HUES64 (cell line): ENCODE data around the gene KLK4.

Source experiments
- H3K27ac ChIP-seq: 2 replicates; pipeline ENCODE4 v1.7.0; 2013; ENCODE audit warnings: low read depth, low read length, inconsistent platforms
- H3K27me3 ChIP-seq: 2 replicates; pipeline ENCODE4 v1.6.1; 2013; ENCODE audit warnings: mild to moderate bottlenecking, low read length; ENCODE audit not compliant: insufficient read depth
- H3K36me3 ChIP-seq: 2 replicates; pipeline ENCODE4 v1.6.1; 2013; ENCODE audit warnings: mild to moderate bottlenecking, low read length; ENCODE audit not compliant: insufficient read depth
- H3K4me1 ChIP-seq: 2 replicates; pipeline ENCODE4 v1.6.1; 2013; ENCODE audit warnings: mild to moderate bottlenecking, low read length, moderate library complexity; ENCODE audit not compliant: insufficient read depth
- H3K4me3 ChIP-seq: 2 replicates; pipeline ENCODE4 v1.5.1; 2013; ENCODE audit warnings: mild to moderate bottlenecking, low read length, moderate library complexity
- H3K9ac ChIP-seq: 2 replicates; pipeline ENCODE4 v1.6.1; 2013; ENCODE audit warnings: mild to moderate bottlenecking, low read depth, low read length
- H3K9me3 ChIP-seq: 2 replicates; pipeline ENCODE4 v1.6.1; 2013; ENCODE audit warnings: low read depth, low read length; ENCODE audit not compliant: insufficient read depth
- WGBS: fragments of 150-250, 120-280 bp; methylation state at CpG from one replicate; pipeline ENCODE4 v1.1.7; 2013; ENCODE audit warnings: missing lambda C conversion rate; 5-methylcytosine and 5-hydroxymethylcytosine counted together

KLK4 gene

DNA sequence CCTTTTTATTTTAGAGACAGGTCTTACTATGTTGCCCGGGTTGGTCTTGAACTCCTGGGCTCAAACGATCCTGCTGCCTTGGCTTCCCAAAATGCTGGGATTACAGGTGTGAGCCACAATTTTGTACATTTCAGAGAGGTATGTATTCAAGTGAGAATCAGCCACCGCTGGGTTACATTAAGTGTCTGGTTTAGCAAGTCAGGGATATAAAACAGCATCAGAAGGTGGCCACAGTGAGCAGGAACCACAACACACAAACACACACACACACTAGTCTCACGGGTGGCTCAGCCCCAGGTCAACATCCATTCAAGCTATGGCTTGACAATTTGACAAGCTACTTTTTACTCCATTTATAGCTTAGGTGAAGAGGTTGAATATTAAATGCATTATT is 21.5 kb upstream of the KLK4 start:
- H3K9ac ChIP-seq: no peak overlapping the region
- H3K9me3 ChIP-seq: no peaks in the 10 kb centered on the region
- H3K27ac ChIP-seq: no peak overlapping the region
- H3K4me3 ChIP-seq: no peak overlapping the region
- no peaks in the 10 kb centered on the region for H3K36me3 ChIP-seq
- peaks cover 6% of the 10 kb centered on the region; the same call in 1 of the 2 replicates for H3K27me3 ChIP-seq
- H3K4me1 ChIP-seq: no peaks in the 10 kb centered on the region
- WGBS: 85% methylated on average over 4 of the region's 4 CpGs

DNA sequence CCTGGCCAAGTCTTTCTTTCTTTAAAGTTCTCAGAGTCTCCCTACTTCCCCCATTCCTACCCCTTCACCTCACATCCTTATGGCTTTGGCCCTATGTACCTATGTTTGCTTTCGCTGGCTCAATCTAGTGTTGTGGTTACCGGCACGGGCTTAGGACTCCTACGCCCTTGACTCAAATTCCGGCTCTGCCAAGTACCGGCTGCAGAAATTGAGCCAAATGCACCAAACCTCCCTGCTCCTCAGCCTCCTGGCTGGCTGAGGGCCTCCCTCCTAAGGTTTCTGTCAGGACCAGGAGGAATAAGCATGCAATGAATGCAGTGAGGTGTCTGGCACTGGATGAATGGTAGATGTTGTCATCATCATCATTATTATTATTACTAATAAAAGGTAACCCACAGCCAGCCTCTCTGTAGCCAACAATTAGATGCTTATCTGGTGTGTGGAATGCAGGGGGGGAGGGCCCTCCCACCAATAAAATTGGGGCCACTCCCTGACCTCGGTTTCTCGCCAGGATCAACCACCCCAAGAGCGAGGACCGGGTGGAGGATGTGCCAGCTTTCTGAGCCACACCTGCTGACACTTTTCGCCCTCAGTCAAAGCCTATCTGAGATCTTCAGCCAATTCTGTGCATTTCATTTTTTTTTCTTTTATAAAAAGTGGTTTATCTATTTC is 21.0 kb upstream of the KLK4 start:
- Histone ChIP-seq H3K9ac (no peak overlapping the region), H3K4me1 (no peaks in the 10 kb centered on the region), H3K4me3 (no peak overlapping the region), H3K9me3 (no peaks in the 10 kb centered on the region), H3K27ac (no peak overlapping the region), H3K36me3 (no peaks in the 10 kb centered on the region), H3K27me3 (peaks cover 6% of the 10 kb centered on the region; the same call in 1 of the 2 replicates)
- 92% methylated on average over 11 of the region's 11 CpGs for WGBS

DNA sequence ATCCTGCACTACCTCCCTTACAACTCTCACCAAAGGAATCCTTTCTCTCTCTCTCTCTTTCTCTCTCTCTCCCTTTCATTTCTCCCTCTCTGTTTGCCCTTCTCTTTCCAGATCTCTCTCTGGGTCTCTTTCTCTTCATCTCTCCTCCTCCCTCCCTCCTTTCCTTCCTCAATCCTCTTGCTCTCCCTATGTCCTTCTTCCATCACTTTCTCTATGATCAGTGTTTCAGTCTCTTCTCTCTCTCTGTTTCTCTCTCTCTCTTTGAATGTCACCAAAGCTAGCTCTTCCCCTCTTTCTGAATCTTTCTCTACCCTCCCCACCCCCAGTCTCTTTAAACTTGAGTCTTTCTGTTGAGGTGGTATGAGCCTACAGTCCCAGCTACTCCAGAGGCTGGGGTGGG is 19.8 kb upstream of the KLK4 start:
- no peaks in the 10 kb centered on the region for H3K36me3 ChIP-seq
- peaks cover 6% of the 10 kb centered on the region; the same call in 1 of the 2 replicates for H3K27me3 ChIP-seq
- H3K4me1 ChIP-seq: no peaks in the 10 kb centered on the region
- H3K9me3 ChIP-seq: no peaks in the 10 kb centered on the region
- H3K9ac ChIP-seq: no peak overlapping the region
- no peak overlapping the region for H3K27ac ChIP-seq
- H3K4me3 ChIP-seq: no peak overlapping the region

DNA sequence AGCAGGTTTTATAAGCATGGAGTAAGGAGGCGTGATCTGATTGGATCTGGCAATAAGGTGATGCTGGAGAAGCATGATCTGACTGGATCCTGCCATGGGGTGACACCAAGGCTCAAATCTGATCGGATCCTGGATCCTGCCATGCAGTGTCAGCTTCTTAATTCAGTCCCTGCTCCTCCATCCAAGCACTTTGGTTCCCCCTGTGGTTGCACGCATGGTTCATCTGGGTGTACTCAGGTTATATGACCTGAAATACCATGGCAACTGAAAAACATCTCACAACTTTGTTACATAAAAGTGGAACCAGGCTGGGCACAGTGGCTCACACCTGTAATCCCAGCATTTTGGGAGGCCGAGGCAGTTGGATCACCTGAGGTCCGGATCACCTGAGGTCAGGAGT is 17.6 kb upstream of the KLK4 start:
- H3K27ac ChIP-seq: no peak overlapping the region
- no peaks in the 10 kb centered on the region for H3K4me1 ChIP-seq
- H3K4me3 ChIP-seq: no peak overlapping the region
- 84% methylated on average over 5 of the region's 5 CpGs for WGBS
- peaks cover 6% of the 10 kb centered on the region; the same call in 1 of the 2 replicates for H3K27me3 ChIP-seq
- no peak overlapping the region for H3K9ac ChIP-seq
- no peaks in the 10 kb centered on the region for H3K36me3 ChIP-seq
- no peaks in the 10 kb centered on the region for H3K9me3 ChIP-seq

DNA sequence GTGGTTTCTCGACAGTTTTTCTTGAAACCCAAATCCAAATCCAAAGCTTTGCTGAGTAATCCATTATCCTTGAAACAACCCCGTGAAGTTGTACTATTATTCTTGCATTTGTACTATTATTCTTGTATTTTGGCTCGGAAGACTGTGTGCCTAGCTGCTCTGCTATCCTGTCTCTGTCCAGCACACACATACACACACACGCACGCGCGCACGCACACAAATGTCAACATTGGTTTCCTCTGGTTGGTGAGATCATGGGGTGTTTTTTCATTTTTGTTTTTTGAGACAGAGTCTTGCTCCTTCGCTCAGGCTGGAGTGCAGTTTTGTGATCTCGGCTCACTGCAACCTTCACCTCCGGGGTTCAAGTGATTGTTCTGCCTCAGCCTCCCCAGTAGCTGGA is 14.9 kb upstream of the KLK4 start:
- 0 out of 2 replicates have a peak, but pooled peaks cover 4% of the 10 kb centered on the region for H3K4me1 ChIP-seq
- H3K9me3 ChIP-seq: no peaks in the 10 kb centered on the region
- H3K9ac ChIP-seq: no peak overlapping the region
- WGBS: 97% methylated on average over 9 of the region's 11 CpGs
- H3K36me3 ChIP-seq: no peaks in the 10 kb centered on the region
- H3K4me3 ChIP-seq: no peak overlapping the region
- no peak overlapping the region for H3K27ac ChIP-seq
- peaks cover 16% of the 10 kb centered on the region; the same call in 1 of the 2 replicates for H3K27me3 ChIP-seq

DNA sequence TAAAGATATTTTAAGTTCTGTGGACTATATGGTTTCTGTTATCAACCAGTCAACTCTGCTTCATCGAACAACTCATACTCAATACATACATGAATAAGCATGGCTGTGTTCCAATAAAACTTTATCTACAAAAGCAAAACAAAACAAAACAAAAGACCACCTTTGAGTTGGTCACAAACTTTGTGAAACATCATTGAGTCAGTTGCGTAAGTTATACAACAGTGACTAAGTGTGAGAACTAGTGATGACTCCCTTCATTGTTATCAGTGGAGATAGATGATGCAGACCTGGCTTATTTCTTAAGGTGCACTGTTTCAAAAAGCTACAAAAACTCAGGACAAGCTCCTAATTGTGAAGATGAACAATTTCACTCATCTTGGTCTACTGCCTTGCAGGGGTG is 14.5 kb upstream of the KLK4 start:
- Histone ChIP-seq H3K4me1 (0 out of 2 replicates have a peak, but pooled peaks cover 4% of the 10 kb centered on the region), H3K36me3 (no peaks in the 10 kb centered on the region), H3K9me3 (no peaks in the 10 kb centered on the region), H3K4me3 (no peak overlapping the region), H3K9ac (no peak overlapping the region), H3K27ac (no peak overlapping the region), H3K27me3 (peaks cover 17% of the 10 kb centered on the region; the same call in 1 of the 2 replicates)
- WGBS: 93% methylated on average over 2 of the region's 2 CpGs

DNA sequence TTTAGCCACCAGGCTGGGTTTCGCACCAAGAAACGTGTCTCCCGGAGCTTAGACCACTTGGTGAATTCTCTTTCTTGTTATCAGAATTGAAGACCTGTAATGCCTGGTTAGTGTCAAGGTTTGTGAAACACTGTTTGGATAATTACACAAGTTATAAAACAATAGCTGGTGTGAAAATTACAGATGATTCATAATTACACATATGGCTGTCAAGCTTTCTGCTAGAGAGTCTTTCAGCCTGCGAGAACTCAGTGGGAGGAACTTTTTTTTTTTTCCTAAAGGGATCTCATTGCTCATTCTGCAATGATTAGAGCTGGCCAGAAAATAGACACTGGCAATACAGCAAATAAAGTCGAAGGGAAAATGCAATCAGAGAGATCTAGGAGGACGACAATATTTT is 13.4 kb upstream of the KLK4 start:
- H3K4me1 ChIP-seq: 0 out of 2 replicates have a peak, but pooled peaks cover 4% of the 10 kb centered on the region
- H3K27ac ChIP-seq: no peak overlapping the region
- H3K9me3 ChIP-seq: no peaks in the 10 kb centered on the region
- peaks cover 21% of the 10 kb centered on the region for H3K27me3 ChIP-seq
- H3K36me3 ChIP-seq: no peaks in the 10 kb centered on the region
- no peak overlapping the region for H3K9ac ChIP-seq
- no peak overlapping the region for H3K4me3 ChIP-seq
- 82% methylated on average over 6 of the region's 6 CpGs for WGBS

DNA sequence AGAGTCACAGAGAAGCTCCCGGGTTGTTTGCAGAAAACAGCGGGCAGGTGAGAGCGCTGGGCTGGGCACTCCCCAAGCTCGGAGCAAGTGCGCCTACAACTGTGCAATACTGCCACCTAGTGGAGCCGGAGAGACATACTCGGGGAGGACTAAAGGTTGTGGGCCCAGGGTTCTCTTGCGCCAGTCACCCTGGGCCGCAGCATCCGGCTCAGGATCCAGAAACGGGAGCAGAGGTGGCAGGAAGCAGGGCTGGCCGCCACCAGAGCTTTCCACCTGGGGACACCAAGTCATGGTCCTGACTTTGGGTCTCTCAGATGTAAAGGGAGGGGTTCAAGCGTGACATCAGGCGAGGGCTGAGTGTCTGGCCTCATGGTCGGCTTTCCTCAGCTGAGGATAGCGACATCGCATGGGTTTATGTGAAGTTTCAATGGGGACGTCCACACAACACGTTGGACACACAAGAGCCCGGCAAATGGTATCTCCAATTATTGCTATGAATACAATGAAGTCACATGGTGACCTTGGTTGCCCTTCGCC is 11.2 kb upstream of the KLK4 start:
- Histone ChIP-seq H3K4me3 (no peak overlapping the region), H3K4me1 (0 out of 2 replicates have a peak, but pooled peaks cover 4% of the 10 kb centered on the region), H3K9ac (no peak overlapping the region), H3K27me3 (peaks cover 28% of the 10 kb centered on the region), H3K27ac (no peak overlapping the region), H3K36me3 (no peaks in the 10 kb centered on the region), H3K9me3 (no peaks in the 10 kb centered on the region)
- 40% methylated on average over 21 of the region's 21 CpGs for whole genome bisulfite sequencing

DNA sequence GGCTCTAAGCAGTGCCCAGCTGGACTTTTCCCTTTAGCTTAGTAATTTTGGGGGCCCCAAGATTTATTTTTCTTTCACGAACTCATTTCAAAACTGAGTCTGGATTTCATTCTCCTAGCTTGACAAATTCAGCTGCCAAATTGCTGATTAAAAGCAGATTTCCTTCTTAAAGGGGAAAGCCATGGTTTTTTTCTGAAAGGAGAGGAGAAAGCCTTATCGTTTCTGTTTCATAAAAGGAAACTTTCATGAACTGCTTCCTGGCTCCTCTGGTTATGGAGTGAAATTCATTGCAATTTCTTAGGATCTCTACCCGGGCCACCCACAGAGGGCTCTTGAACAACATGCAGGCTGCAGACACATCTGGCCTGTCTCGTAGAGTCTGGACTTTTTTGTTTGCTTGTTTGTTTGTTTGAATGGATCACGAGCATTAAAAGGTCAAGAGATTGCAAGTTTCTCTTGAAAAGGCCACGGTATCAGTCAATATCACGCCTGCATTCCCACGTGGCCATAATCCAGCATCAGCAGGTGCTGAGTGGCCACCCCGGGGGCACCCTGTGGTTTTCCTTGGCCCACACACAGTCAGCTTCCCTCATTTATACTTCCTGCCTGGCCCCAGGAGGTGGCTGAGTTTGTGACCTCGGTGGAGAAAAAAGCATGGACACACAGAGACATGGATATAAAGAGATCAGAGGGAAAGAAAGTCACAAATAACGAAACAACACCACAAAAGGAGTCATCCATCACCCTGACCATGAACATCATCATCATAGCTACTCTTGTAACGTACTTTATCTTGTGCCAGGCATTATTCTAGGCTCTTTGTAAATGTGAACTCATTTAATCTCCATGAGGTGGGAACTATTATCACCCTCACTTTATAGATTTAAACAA is 10.5 kb upstream of the KLK4 start:
- Histone ChIP-seq H3K36me3 (no peaks in the 10 kb centered on the region), H3K4me1 (0 out of 2 replicates have a peak, but pooled peaks cover 4% of the 10 kb centered on the region), H3K9me3 (no peaks in the 10 kb centered on the region), H3K4me3 (no peak overlapping the region), H3K9ac (no peak overlapping the region), H3K27ac (no peak overlapping the region), H3K27me3 (peaks cover 31% of the 10 kb centered on the region)
- WGBS: 34% methylated on average over 11 of the region's 12 CpGs

DNA sequence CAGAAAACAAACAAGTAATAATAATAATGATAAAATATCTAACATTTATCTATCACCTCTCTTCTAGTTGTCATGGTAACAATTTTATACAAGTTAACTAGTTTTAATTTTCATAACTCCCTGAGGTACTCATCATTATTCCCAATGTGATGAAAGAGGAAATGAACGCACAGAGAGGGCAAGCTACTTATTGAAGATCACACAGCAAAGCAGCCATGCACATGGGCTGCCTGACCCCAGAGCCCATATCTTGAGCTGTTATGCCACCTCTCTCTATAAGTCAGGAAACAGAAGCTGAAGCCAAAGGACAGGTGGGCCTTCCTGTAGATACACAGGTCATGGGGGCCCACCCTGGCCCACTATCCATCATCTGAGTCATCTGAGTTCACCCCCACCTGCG is 4.9 kb upstream of the KLK4 start:
- Histone ChIP-seq H3K4me3 (no peak overlapping the region), H3K27me3 (peaks cover 57% of the 10 kb centered on the region)
- 83% methylated on average over 2 of the region's 2 CpGs for WGBS

More for the DNA sequence above, 4.9 kb upstream of the KLK4 start:
- Histone ChIP-seq H3K4me1 (no peaks in the 10 kb centered on the region), H3K27ac (no peak overlapping the region), H3K9me3 (no peaks in the 10 kb centered on the region), H3K36me3 (no peaks in the 10 kb centered on the region), H3K9ac (no peak overlapping the region)
